Muscle of leg (tissue), 11 donors: ENCODE measurements around the gene DPEP1. TPM values are rescaled to one million over a fixed set of nuclear protein-coding genes. Genes with fewer than 3 reads are reported as not detected.

ENCODE experiments used
- DNase-seq: peaks from one replicate; pipeline ENCODE4 v3.0.0; 2013
- H3K27ac ChIP-seq: one replicate; pipeline ENCODE4 v1.5.1; 2013; ENCODE audit warnings: mild to moderate bottlenecking, low read length, control low read depth
- H3K27me3 ChIP-seq: one replicate; pipeline ENCODE4 v1.6.1; 2013; ENCODE audit warnings: low read length; ENCODE audit not compliant: control insufficient read depth, insufficient read depth
- H3K36me3 ChIP-seq: one replicate; pipeline ENCODE4 v1.6.1; 2013; ENCODE audit warnings: low read length; ENCODE audit not compliant: control insufficient read depth, insufficient read depth
- H3K4me1 ChIP-seq: one replicate; pipeline ENCODE4 v1.6.1; 2013; ENCODE audit warnings: low read length; ENCODE audit not compliant: control insufficient read depth, insufficient read depth
- H3K4me3 ChIP-seq: one replicate; pipeline ENCODE4 v1.5.1; 2013; ENCODE audit warnings: low read length, control low read depth
- H3K9me3 ChIP-seq: replicated peaks from 2 replicates; pipeline ENCODE4 v1.6.1; 2013; ENCODE audit warnings: low read depth, low read length; ENCODE audit not compliant: control insufficient read depth
- WGBS: methylation state at CpG from one replicate; pipeline ENCODE4 v1.1.5; 2013; ENCODE audit warnings: missing lambda C conversion rate; ENCODE audit not compliant: insufficient coverage; 5-methylcytosine and 5-hydroxymethylcytosine counted together
- polyA plus RNA-seq, 8 donors: library from polyadenylated mRNA; unstranded; fragments of 120-200 nt; gene quantifications; one replicate each; pipeline versions ENCODE4 v1.2.1 to v1.2.3, GENCODE V29; 2013; ENCODE audit warnings: inconsistent platforms in 1 of 8, low replicate concordance in 1 of 8; ENCODE audit not compliant: insufficient read length in 8 of 8, insufficient read depth in 1 of 8
- total RNA-seq: library from RNA; stranded (reverse); fragments of 120-200 nt; gene quantifications from one replicate; pipeline ENCODE4 v1.2.4, GENCODE V29; 2013

Gene DPEP1
- total and polyA plus RNA-seq, 9 donors: 0.35 to 10.5 (median 1.1) TPM

DNA sequence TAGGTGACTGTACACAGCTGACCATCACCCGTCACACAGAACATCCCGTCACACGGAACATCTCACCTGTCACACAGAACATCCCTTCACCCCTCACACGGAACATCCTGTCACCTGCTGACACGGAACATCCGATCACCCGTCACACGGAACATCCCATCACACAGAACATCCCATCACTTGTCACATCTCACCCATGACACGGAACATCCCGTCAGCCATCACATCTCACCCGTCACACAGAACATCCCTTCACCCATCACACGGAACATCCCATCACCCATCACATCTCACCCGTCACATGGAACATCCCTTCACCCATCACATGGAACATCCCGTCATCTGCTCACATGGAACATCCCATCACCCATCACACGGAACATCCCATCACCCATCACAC, 34.1 kb upstream of the DPEP1 start:
- Histone ChIP-seq H3K4me1 (peaks cover 12% of the 10 kb centered on the region), H3K27me3 (peaks cover 40% of the 10 kb centered on the region), H3K36me3 (no peaks in the 10 kb centered on the region), H3K27ac (no peak overlapping the region), H3K4me3 (no peak overlapping the region), H3K9me3 (no peaks in the 10 kb centered on the region)
- no peak for DNase-seq
- WGBS: 93% methylated on average over 15 of the region's 15 CpGs

DNA sequence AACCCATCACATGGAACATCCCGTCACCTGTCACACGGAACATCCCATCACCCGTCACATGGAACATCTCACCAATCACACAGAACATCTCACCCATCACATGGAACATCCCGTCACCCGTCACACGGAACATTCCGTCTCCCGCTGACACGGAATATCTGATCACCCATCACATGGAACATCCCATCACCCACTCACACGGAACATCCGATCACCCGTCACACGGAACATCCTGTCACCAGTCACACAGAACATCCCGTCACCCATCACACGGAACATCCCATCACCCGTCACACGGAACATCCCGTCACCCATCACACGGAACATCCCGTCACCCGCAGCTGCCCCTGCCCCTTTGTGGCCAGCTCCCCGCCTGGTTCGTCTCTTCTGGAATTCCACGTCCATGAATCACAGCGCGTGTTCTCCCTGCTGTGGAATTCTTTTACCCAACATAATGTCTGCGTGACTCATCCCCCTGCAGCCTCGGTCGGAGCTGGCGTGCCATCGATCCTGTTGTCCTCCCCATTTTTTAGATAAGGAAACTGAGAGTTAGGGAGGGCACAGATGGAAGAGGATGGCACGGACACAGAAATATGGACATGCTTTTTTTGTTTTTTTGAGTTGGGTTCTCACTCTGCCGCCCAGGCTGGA, 32.3 kb upstream of the DPEP1 start:
- peaks cover 26% of the 10 kb centered on the region for H3K27me3 ChIP-seq
- 93% methylated on average over 28 of the region's 33 CpGs for WGBS
- DNase-seq: no peak

DNA sequence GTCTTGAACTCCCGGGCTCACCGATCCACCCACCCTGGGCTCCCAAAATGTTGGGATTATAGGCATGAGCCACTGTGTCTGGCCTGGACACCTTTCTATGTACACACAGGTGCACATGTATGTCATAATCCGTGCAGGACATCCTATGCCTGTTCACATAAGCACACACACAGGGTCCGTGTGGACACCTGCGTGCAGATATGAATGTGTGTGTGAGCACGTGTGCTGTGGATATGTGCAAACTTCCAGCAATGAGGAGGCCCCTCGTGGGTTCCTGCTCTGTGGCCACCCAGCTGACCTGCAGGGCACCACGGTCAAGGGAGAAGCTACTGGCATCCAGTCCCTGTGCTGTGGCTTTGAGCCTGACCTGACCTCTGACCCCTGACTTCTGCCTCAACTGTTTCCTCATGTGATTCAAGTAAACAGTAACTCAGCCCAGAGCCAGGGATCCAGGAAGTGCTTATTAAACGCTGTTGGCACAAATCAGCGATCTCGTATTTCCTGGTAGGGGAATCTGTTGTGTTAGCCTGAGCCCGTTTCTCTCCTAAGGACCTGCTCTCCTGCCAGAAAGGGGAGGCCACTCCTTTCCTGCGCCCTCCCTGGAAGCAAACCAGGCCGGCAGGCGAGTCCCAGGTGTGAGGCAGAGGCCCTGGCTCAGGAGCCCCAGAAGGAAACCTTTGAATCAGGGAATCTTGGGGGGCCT, 31.4 kb upstream of the DPEP1 start:
- WGBS: 35% methylated on average over 14 of the region's 15 CpGs
- Histone ChIP-seq H3K4me1 (peaks cover 2% of the 10 kb centered on the region), H3K4me3 (no peak overlapping the region), H3K27me3 (peaks cover 17% of the 10 kb centered on the region), H3K36me3 (no peaks in the 10 kb centered on the region), H3K27ac (no peak overlapping the region), H3K9me3 (no peaks in the 10 kb centered on the region)
- DNase-seq: no peak

More for the DNA sequence above, 32.3 kb upstream of the DPEP1 start:
- Histone ChIP-seq H3K4me3 (no peak overlapping the region), H3K4me1 (peaks cover 2% of the 10 kb centered on the region), H3K9me3 (no peaks in the 10 kb centered on the region), H3K27ac (no peak overlapping the region), H3K36me3 (no peaks in the 10 kb centered on the region)

DNA sequence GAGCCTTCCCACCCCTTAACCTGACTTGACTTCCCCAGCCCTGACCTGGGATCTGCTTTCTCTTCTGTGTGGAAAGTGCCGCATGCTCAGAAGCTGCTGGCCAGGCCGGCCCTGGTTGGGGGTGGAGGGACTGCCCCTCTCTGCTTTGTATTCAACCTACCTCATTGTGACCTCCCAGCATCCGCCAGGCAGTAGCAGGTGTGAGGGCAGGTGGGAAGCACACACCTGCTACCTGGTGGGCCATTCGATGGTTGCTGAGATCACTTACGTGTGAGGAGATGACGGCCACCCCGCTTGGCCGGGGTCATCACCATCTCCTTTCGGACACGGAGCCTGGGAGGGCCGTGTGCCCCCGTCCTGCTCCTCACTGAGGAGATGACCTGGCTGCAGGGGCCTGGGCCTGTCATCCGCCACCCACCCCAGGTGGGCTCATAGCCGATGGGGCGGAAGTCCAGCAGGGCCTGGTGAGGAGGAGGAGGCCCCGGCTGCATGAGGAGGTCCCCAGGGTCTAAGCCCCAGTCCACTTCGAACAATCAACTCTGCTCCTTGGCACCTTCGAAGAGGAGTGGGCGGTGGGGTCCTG, 30.7 kb upstream of the DPEP1 start:
- 93% methylated on average over 16 of the region's 19 CpGs for WGBS
- no peak for DNase-seq
- Histone ChIP-seq H3K27me3 (peaks cover 10% of the 10 kb centered on the region), H3K27ac (no peak overlapping the region), H3K9me3 (no peaks in the 10 kb centered on the region), H3K36me3 (no peaks in the 10 kb centered on the region), H3K4me1 (peaks cover 2% of the 10 kb centered on the region), H3K4me3 (no peak overlapping the region)

DNA sequence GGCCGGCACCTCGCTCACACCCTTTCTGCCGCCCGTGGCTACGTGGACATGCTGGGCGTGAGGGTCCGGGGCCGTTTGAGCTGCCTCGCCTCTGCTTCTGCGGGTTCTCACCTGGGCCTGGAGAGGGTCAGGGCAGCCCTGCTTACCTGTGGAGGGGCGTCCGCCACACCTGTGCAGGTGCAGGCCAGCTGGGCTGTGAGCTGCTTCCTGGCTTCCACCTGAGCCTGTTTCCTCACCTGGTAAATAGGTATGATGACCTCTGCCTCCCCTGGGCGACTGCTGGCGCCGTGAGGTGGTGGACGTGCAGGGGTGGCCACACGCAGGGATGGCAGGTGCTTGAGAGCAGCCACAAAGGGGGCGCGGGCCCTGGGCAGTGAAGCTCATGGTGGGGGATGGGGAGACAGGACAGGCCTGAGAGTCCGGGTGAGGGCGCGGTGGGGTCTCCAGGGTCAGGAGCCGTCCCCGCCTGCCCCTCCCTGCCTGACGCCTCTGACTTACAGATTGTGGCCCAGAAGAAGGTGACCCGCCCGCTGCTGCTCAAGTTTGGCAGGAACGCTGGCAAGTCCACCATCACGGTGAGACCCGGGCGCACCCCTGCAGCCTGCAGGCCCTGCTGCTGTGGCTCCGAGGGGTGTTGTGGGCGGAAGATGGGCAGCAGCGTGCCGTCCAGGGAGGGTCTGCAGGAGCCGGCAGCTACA, 30.1 kb upstream of the DPEP1 start:
- H3K27me3 ChIP-seq: peaks cover 6% of the 10 kb centered on the region
- H3K9me3 ChIP-seq: no peaks in the 10 kb centered on the region
- peaks cover 2% of the 10 kb centered on the region for H3K4me1 ChIP-seq
- H3K27ac ChIP-seq: no peak overlapping the region
- WGBS: 89% methylated on average over 35 of the region's 36 CpGs
- DNase-seq: no peak
- H3K4me3 ChIP-seq: no peak overlapping the region
- no peaks in the 10 kb centered on the region for H3K36me3 ChIP-seq

DNA sequence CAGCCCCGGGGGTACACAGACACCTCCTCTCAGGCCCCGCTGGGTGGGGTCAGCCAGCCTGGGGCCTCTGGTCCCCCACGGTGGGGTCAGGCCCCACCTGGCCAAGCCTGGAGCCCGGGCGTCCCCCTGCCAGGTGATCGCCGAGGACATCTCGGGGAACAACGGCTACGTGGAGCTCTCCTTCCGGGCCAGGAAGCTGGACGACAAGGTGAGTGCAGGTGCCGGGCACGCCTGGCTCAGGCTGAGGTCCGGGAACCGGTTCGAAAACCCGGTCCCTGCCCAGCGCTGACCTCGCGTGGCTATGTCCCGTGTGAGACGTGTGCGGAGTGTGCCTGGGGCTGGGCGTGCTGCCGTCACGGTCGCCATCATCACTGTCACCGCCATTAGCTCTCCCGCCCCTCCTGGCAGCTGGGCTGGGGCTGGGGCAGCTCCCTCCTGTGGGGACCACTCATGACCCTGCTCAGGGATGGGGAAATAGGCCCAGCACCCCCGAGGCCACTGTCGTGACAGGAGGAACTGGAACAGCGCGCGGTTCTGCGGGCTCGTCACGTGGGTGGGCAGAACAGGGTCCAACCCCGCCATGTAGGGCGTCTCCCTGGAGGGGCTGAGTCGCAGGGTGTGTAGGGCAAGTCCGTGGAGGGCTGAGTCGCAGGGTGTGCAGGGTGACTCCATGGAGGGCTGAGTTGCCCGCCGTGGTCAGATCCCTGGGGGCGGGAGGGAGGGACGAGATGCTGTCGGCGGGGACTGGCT, 29.4 kb upstream of the DPEP1 start:
- no peak overlapping the region for H3K27ac ChIP-seq
- no peak for DNase-seq
- 86% methylated on average over 46 of the region's 49 CpGs for WGBS
- no peaks in the 10 kb centered on the region for H3K9me3 ChIP-seq
- no peaks in the 10 kb centered on the region for H3K36me3 ChIP-seq
- H3K27me3 ChIP-seq: no peaks in the 10 kb centered on the region
- H3K4me1 ChIP-seq: peaks cover 2% of the 10 kb centered on the region
- no peak overlapping the region for H3K4me3 ChIP-seq

DNA sequence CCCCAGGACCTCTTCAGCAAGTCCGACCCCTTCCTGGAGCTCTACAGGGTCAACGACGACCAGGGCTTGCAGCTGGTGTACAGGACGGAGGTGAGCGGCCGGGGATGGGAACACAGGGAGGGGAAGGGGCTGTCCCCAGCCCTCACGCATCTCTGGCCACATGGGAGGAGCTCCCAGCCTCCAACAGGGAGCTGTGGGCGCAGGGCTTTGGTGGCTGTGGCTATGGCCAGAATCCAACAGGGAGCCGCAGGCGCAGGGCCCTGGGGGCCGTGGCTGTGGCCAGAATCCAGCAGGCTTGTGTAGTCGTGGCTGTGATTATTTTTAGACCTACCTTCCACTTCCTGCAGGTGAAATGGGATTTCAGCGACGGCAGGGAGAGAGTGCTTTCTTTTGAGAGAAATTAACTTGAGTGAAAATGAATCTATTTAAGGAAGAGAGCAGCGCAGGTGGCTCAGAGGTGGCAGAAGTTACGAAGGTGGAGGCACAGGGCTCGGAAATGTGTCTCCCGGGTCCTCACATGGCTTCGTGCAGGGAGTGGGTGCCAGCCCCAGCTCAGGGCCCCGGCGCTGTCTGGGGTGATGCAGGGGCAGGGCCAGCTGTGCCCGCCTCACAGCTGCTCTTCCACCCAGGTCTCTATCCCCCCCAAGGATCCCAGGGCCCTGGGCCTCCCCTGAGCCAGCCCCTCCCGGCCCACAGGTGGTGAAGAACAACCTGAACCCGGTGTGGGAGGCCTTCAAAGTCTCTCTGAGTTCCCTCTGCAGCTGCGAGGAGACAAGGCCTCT, 28.5 kb upstream of the DPEP1 start:
- Histone ChIP-seq H3K4me3 (no peak overlapping the region), H3K27ac (no peak overlapping the region), H3K9me3 (no peaks in the 10 kb centered on the region), H3K27me3 (no peaks in the 10 kb centered on the region), H3K36me3 (no peaks in the 10 kb centered on the region), H3K4me1 (peaks cover 2% of the 10 kb centered on the region)
- 59% methylated on average over 15 of the region's 25 CpGs for WGBS
- no peak for DNase-seq

DNA sequence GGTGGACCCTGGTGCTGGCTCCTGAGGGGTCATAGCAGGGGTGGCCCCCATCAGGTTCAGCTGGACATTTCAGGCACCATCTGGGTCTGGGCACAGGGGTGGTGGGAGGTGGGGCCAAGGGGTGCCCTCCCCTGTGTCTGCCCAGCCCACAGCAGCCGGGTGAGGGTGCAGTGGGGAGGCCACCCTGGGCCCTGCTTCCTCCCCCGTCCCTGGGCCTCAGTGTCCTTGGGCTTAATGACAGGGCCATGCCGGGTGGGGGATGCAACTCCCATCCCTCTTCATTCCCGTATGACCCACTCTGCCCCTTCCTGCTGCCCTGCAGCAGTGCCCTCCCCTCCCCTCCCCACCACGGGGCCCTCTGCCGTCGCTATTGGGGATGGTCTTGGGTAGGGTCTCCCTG, 27.2 kb upstream of the DPEP1 start:
- Histone ChIP-seq H3K4me1 (peaks cover 2% of the 10 kb centered on the region), H3K4me3 (no peak overlapping the region), H3K27me3 (no peaks in the 10 kb centered on the region), H3K9me3 (no peaks in the 10 kb centered on the region), H3K27ac (no peak overlapping the region), H3K36me3 (no peaks in the 10 kb centered on the region)
- no peak for DNase-seq
- WGBS: 73% methylated on average over 4 of the region's 7 CpGs

DNA sequence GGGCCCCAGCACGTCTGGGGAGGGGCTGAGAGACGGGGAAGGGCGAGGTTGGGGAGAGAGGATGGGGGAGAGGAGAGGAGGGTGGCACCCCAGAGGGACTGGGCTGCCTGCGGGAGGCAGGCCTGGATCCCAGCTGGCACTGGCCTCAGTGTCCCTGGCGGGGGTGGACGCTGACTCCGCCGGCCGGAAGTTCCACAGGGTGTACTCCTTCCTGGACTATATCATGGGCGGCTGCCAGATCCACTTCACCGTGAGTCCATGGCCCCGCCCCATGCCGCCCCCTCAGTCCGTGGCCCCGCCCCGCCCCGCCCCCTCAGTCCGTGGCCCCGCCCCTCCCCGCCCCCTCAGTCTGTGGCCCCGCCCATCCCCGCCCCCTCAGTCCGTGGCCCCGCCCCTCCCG, 26.6 kb upstream of the DPEP1 start:
- Histone ChIP-seq H3K4me1 (peaks cover 2% of the 10 kb centered on the region), H3K4me3 (no peak overlapping the region), H3K9me3 (no peaks in the 10 kb centered on the region), H3K27ac (no peak overlapping the region), H3K27me3 (no peaks in the 10 kb centered on the region), H3K36me3 (no peaks in the 10 kb centered on the region)
- DNase-seq: no peak
- WGBS: 72% methylated on average over 10 of the region's 25 CpGs
